ENCODE data around the gene SCNN1B. TPM values are rescaled to one million over a fixed set of nuclear protein-coding genes. Genes with fewer than 3 reads are reported as not detected.

SCNN1B gene
- polyA plus RNA-seq, 1 experiment = not detected

DNA sequence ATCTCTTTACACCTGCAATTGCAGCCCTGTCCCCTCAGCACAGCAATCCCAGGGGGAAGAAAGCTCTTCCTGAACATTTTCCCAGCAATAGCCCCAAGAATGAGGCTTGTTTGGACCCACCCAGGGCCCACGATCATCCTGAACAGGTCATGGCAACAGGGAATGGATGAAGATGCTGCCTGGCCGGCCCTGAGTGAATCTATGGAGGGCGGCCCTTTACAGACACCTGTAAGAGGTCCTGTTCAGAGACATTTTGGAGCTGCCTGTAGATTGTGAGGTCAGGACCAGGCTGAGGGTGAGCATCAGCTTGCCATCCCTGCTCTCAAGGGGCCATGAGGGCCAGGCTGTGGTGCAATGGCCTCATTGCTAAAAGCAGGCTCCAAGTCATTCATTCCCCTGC is 81.8 kb downstream of the SCNN1B start:
- Histone ChIP-seq H3K9me3 (ENCODE audit: control insufficient read depth, insufficient read depth, low read length) (no peaks in the 10 kb centered on the region; the same call in 1 of the 2 replicates), H3K27ac (ENCODE audit: low read depth, low read length) (no peak overlapping the region), H3K4me3 (ENCODE audit: low read depth, low read length) (no peak overlapping the region), H3K27me3 (ENCODE audit: control insufficient read depth, insufficient read depth, low read length) (no peaks in the 10 kb centered on the region)
- TF ChIP-seq, protein P1, sequence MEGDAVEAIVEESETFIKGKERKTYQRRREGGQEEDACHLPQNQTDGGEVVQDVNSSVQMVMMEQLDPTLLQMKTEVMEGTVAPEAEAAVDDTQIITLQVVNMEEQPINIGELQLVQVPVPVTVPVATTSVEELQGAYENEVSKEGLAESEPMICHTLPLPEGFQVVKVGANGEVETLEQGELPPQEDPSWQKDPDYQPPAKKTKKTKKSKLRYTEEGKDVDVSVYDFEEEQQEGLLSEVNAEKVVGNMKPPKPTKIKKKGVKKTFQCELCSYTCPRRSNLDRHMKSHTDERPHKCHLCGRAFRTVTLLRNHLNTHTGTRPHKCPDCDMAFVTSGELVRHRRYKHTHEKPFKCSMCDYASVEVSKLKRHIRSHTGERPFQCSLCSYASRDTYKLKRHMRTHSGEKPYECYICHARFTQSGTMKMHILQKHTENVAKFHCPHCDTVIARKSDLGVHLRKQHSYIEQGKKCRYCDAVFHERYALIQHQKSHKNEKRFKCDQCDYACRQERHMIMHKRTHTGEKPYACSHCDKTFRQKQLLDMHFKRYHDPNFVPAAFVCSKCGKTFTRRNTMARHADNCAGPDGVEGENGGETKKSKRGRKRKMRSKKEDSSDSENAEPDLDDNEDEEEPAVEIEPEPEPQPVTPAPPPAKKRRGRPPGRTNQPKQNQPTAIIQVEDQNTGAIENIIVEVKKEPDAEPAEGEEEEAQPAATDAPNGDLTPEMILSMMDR (IDR thresholded peaks at IDR 0.05; ENCODE audit: low read depth, low read length) = no peak
- DNase-seq (ENCODE audit: low read depth, low spot score) = no peak
- ChIA-PET CTCF (no interaction called here), POLR2A (no interaction called here)

DNA sequence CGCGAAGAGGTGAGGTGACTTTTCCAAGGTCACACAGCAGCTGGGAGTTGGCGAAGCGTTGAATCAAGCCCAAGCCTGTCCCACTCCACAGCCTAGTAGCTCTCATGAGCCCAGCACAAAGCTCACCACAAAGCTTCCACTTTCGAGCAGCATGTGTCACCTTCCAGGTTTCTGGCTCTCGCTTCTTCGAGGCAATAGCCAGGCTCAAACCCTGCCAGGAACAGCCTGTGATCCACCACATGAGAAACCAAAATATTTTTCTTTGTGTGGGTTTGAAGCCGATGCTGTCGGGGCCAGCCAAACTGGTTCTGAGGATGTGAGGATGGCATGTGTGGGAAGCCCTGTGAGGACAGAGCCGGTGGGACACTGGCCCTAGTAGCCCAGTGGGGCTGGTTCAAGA is 82.8 kb downstream of the SCNN1B start:
- CTCF ChIA-PET = no interaction called here
- Histone ChIP-seq H3K9me3 (ENCODE audit: control insufficient read depth, insufficient read depth, low read length) (no peaks in the 10 kb centered on the region; the same call in 1 of the 2 replicates), H3K27ac (ENCODE audit: low read depth, low read length) (no peak overlapping the region), H3K4me3 (ENCODE audit: low read depth, low read length) (no peak overlapping the region), H3K27me3 (ENCODE audit: control insufficient read depth, insufficient read depth, low read length) (no peaks in the 10 kb centered on the region)
- DNase-seq (ENCODE audit: low read depth, low spot score) = no peak
- TF ChIP-seq, protein P1 (IDR thresholded peaks at IDR 0.05; ENCODE audit: low read depth, low read length) = no peak
- POLR2A ChIA-PET = no interaction called here

DNA sequence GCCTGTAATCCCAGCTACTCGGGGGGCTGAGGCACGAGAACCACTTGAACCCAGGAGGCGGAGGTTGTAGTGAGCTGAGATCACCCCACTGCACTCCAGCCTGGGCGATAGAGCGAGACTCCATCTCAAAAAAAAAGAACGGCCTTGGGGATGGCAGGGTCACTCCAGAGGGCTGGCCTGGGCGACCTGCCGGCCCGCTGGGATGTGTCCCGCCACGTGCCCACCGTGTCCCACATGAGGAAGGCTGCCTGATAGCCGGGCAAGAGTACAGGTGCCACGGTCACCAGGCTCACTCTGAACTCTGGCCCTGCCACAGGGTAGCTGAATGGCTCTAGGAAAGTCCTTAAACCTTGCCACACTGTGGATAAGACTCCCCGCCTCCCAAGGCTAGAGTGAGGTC is 83.3 kb downstream of the SCNN1B start:
- H3K27me3 ChIP-seq (ENCODE audit: control insufficient read depth, insufficient read depth, low read length) = no peaks in the 10 kb centered on the region
- TF ChIP-seq, protein P1 (IDR thresholded peaks at IDR 0.05; ENCODE audit: low read depth, low read length) = no peak
- H3K27ac ChIP-seq (ENCODE audit: low read depth, low read length) = no peak overlapping the region
- H3K4me3 ChIP-seq (ENCODE audit: low read depth, low read length) = no peak overlapping the region
- CTCF ChIA-PET = no interaction called here
- no peak for DNase-seq (ENCODE audit: low read depth, low spot score)
- POLR2A ChIA-PET = no interaction called here
- H3K9me3 ChIP-seq (ENCODE audit: control insufficient read depth, insufficient read depth, low read length) = no peaks in the 10 kb centered on the region; the same call in 1 of the 2 replicates

DNA sequence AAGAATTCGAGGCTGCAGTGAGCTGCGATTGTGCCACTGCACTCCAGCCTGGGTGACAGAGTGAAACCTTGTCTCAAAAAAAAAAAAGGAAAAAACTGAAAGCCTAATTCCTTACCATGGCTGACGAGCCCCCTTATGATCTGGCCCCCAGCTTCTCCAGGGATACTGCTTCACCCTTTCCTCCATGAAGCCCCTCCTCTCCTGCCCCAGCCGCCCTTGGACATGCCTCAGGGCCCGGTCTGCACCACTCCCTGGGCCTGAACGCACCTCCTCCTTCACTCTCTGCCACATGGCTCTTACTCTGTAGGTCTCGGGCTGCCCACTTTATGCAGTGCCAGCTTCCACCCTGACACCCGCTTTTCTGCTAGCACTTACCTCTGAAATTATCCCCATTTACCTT is 85.6 kb downstream of the SCNN1B start:
- no peak for DNase-seq (ENCODE audit: low read depth, low spot score)
- TF ChIP-seq, protein P1 (IDR thresholded peaks at IDR 0.05; ENCODE audit: low read depth, low read length) = no peak
- POLR2A ChIA-PET = no interaction called here
- Histone ChIP-seq H3K4me3 (ENCODE audit: low read depth, low read length) (no peak overlapping the region), H3K27me3 (ENCODE audit: control insufficient read depth, insufficient read depth, low read length) (no peaks in the 10 kb centered on the region), H3K27ac (ENCODE audit: low read depth, low read length) (no peak overlapping the region), H3K9me3 (ENCODE audit: control insufficient read depth, insufficient read depth, low read length) (no peaks in the 10 kb centered on the region)
- CTCF ChIA-PET = interaction anchor here (1.0 kb wide), 1 partner anchor 46 kb away, joined by 3 read pairs; no protein-coding TSS in a partner anchor

DNA sequence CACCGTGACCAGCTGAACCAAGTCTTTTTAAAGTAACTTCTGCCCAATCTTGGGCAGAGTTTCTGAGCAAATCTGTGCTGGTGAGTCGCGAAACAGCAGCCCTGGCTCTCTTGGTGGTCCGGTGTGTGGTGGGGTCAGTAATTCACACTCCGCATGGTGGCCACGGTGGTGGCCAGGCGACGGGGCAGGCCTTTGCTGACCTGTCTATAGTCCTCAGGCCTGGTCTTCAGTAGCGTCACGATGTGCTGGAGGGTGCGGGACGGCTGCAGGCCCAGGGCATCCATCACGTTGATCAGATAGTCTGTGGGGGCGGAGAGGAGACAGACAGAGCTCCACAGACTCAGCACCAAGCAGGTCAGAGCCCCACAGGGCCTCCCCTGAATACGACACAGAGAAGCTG is 86.7 kb downstream of the SCNN1B start:
- POLR2A ChIA-PET = no interaction called here
- DNase-seq (ENCODE audit: low read depth, low spot score) = no peak
- no peak overlapping the region for H3K4me3 ChIP-seq (ENCODE audit: low read depth, low read length)

More for the DNA sequence above, 86.7 kb downstream of the SCNN1B start:
- TF ChIP-seq, protein P1 (IDR thresholded peaks at IDR 0.05; ENCODE audit: low read depth, low read length) = no peak
- H3K27me3 ChIP-seq (ENCODE audit: control insufficient read depth, insufficient read depth, low read length) = no peaks in the 10 kb centered on the region
- no peaks in the 10 kb centered on the region for H3K9me3 ChIP-seq (ENCODE audit: control insufficient read depth, insufficient read depth, low read length)
- CTCF ChIA-PET = interaction anchor here (0.7 to 1.1 kb wide), 2 partner anchors 36 to 47 kb away, joined by 3 read pairs; no protein-coding TSS in a partner anchor
- no peak overlapping the region for H3K27ac ChIP-seq (ENCODE audit: low read depth, low read length)
